ENCODE measurements around the gene CNP.
A peak's percentile ranks its signal among the peaks of the same experiment; 100 is the strongest.
"Not testable (repeated sequence)": the region's sequence is repeated elsewhere in the genome, so short reads cannot be mapped to it uniquely, and the experiment has no call there.

CNP gene

DNA sequence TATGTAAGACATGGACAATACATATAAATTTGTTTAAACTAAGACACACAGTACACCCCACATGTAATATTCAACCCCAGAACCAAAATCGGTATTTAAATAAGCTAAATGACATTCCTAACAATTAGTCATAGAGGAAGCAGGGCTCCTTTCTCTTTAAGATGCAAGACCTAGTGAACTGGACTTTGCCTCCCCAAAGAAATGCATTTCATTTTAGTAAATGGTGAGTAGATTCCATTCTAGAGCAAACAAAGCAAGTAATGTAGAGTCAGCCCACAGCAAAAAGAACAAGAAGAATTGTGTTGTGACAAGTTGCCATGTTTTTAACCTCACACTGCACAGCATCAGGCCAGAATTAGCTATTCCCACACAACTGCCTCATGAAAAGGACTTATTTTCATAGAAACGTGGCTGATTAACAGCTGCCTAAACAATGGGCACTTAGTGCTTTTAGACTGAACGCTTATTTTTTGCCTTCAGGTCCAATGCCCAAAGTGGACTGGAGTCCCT is 36.3 kb downstream of the CNP start:
- no peak for DNase-seq (ENCODE audit: low read depth)
- no peak overlapping the region for H3K4me3 ChIP-seq (ENCODE audit: low read depth, low read length)
- TF ChIP-seq, protein P1, sequence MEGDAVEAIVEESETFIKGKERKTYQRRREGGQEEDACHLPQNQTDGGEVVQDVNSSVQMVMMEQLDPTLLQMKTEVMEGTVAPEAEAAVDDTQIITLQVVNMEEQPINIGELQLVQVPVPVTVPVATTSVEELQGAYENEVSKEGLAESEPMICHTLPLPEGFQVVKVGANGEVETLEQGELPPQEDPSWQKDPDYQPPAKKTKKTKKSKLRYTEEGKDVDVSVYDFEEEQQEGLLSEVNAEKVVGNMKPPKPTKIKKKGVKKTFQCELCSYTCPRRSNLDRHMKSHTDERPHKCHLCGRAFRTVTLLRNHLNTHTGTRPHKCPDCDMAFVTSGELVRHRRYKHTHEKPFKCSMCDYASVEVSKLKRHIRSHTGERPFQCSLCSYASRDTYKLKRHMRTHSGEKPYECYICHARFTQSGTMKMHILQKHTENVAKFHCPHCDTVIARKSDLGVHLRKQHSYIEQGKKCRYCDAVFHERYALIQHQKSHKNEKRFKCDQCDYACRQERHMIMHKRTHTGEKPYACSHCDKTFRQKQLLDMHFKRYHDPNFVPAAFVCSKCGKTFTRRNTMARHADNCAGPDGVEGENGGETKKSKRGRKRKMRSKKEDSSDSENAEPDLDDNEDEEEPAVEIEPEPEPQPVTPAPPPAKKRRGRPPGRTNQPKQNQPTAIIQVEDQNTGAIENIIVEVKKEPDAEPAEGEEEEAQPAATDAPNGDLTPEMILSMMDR (IDR thresholded peaks at IDR 0.05; ENCODE audit: low read depth, low read length) = no peak
- TF ChIP-seq MYC (IDR thresholded peaks at IDR 0.05; ENCODE audit: low read depth, low read length) (no peak), POLR2A (IDR thresholded peaks at IDR 0.05; ENCODE audit: extremely low read depth, insufficient read length) (no peak)
- TF ChIP-seq, protein P2, sequence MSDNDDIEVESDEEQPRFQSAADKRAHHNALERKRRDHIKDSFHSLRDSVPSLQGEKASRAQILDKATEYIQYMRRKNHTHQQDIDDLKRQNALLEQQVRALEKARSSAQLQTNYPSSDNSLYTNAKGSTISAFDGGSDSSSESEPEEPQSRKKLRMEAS (IDR thresholded peaks at IDR 0.05; ENCODE audit: low read depth, low read length) = no peak

DNA sequence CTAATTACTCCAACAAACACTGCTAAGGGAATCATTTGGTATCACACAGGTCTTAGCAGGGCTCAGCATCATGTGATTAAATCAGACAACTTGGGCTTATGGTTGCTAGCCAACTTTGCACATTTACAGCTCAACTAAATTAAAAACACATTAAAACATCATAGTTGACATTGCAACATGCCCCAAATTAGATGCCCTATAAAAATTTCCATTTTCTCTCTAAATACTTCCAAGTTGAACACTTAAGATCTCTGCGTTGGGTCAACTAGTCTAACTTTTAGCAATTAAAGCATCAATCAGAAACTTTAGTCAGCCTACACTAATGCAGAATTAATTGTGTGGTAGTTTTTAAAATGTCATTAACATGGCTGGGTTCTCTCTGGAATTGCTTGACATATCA is 38.6 kb downstream of the CNP start:
- no peak overlapping the region for H3K4me3 ChIP-seq (ENCODE audit: low read depth, low read length)
- no peak for DNase-seq (ENCODE audit: low read depth)
- TF ChIP-seq, protein P2 (IDR thresholded peaks at IDR 0.05; ENCODE audit: low read depth, low read length) = no peak
- TF ChIP-seq, protein P1 (IDR thresholded peaks at IDR 0.05; ENCODE audit: low read depth, low read length) = no peak
- TF ChIP-seq MYC (IDR thresholded peaks at IDR 0.05; ENCODE audit: low read depth, low read length) (no peak), POLR2A (IDR thresholded peaks at IDR 0.05; ENCODE audit: extremely low read depth, insufficient read length) (no peak)

DNA sequence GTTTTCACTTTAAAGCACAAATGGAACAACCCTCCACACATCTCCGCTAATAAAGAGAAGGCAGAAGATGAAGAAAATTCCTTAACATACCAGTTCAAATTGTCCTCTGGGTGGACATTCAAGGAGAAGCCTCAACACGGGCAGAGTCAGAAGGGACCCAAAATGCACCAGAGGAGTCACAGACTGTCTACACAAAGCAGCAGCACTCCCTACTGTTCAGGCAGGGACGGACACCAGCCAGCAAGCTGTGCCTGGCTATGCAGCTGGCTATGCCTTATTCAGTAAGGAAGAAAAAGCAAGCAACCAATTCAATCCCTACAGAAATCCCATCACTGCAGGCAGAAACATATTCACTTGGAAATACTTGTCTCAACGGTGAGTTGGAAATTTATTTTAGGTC is 42.6 kb downstream of the CNP start:
- H3K4me3 ChIP-seq (ENCODE audit: low read depth, low read length) = no peak overlapping the region
- TF ChIP-seq, protein P2 (IDR thresholded peaks at IDR 0.05; ENCODE audit: low read depth, low read length) = no peak
- TF ChIP-seq, protein P1 (IDR thresholded peaks at IDR 0.05; ENCODE audit: low read depth, low read length) = no peak
- TF ChIP-seq MYC (IDR thresholded peaks at IDR 0.05; ENCODE audit: low read depth, low read length) (no peak), POLR2A (IDR thresholded peaks at IDR 0.05; ENCODE audit: extremely low read depth, insufficient read length) (no peak)
- peak; percentile 30 for DNase-seq (ENCODE audit: low read depth)

DNA sequence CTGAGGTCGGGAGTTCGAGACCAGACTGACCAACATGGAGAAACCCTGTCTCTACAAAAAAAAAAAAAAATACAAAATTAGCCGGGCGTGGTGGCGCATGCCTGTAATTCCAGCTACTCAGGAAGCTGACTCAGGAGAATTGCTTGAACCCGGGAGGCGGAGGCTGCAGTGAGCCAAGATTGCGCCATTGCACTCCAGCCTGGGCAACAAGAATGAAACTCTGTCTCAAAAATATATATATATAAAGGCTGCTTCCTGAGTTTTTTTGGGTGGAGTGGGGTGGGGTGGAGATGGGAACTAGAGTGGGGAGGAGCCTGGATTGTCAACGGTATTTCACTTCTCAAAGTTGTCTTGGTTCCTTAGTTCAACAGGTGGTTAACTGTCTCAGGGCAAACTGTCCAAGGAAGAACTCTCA is 43.7 kb downstream of the CNP start:
- peak; percentile 59 for DNase-seq (ENCODE audit: low read depth)
- H3K4me3 ChIP-seq (ENCODE audit: low read depth, low read length) = not testable (repeated sequence)

DNA sequence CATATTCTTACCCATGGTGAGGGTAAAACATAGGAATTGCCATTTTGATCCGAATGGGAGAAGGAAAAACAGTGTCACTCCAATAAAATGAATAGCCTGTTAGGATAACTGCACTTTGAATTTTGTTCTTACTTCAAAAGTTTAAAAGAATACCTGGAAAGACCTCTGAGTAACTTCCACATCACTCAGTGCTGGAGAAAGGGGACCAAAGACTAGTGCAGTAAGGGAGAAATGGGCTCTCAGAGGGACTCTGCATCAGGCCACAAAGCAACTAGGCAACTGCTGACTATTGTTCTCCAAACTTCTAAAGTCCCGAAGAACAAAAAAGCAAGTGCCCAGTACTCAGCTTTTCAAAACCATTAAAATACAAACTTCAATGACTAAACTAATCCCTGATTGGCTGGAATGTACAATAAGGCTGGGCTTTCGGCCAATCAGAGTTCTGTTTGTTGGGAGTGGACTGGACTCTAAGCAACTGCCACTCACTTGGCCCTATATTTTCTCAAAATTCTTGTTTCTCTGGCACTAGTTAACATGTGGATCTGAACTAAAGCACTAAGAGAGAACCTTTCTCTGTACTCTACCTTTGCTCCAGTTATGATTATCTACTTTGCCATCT is 44.4 kb downstream of the CNP start:
- TF ChIP-seq, protein P1 (IDR thresholded peaks at IDR 0.05; ENCODE audit: low read depth, low read length) = no peak
- TF ChIP-seq MYC (IDR thresholded peaks at IDR 0.05; ENCODE audit: low read depth, low read length) = no peak
- TF ChIP-seq POLR2A (IDR thresholded peaks at IDR 0.05; ENCODE audit: extremely low read depth, insufficient read length) = no peak
- TF ChIP-seq, protein P2 (IDR thresholded peaks at IDR 0.05; ENCODE audit: low read depth, low read length) = no peak
- H3K4me3 ChIP-seq (ENCODE audit: low read depth, low read length) = no peak overlapping the region
- DNase-seq (ENCODE audit: low read depth) = peak; percentile 28

DNA sequence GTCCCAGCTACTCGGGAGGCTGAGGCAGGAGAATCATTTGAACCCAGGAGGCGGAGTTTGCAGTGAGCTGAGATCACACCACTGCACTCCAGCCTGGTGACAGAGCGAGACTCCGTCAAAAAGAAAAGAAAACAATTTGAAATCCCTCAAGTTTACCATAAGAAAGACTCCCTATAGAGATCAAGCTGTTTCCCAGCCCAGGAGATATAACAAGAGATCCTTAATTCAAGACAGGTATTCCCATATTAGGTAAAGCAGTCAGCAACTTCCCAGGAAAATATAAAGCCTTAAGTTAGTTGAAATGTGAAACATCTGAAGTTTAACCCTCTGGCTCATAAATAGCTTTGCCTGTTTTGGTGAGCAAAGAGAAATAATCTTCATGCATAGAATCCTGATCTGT is 45.8 kb downstream of the CNP start:
- not testable (repeated sequence) for H3K4me3 ChIP-seq (ENCODE audit: low read depth, low read length); DNase-seq (ENCODE audit: low read depth)

DNA sequence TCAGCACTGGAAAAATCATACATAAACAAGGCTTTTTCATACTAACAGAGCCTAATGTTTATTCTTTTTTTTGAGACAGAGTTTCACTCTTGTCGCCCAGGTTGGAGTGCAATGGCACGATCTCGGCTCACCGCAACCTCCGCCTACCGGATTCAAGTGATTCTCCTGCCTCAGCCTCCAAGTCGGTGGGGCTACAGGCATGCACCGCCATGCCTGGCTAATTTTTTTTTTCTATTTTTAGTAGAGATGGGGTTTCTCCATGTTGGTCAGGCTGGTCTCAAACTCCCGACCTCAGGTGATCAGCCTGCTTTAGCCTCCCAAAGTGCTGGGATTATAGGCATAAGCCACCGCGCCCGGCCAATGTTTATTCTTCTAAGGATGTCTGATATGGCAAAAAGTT is 47.1 kb downstream of the CNP start:
- DNase-seq (ENCODE audit: low read depth); H3K4me3 ChIP-seq (ENCODE audit: low read depth, low read length): not testable (repeated sequence)
